ENCODE data around the gene CDC42SE2.
"Not testable (repeated sequence)": the region's sequence is repeated elsewhere in the genome, so short reads cannot be mapped to it uniquely, and the experiment has no call there.

The CDC42SE2 gene

DNA sequence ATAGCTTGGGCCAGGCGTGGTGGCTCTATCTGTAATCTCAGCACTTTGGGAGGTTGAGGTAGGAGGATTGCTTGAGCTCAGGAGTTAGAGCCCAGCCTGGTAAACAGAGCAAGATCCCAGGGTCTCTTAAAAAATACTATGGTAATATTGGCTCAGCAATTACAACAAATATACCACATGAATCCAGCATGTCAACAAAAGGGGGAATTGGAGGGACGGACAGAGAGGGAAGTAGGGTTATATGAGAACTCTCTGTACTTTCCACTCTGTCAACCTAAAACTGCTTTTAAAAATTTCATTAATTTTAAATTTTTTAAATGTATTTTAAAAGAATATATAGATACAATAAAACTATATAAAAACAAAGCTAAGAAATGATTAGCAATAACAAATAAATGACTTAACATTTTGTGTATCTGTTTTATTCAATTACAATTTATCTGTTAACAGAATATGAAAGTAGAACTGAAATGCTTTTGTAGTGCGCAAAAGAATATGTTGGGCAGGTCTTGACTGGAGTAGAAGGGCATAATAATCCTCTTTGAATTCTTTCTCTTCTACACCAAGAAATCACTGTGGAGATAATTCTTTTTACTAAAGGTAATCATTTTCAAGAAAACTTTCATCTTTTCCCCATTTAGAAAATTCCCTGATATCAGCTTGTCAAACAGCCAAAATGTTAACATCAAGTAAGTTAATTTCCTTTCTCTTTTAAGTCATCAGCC is 12.9 kb upstream of the CDC42SE2 start:
- DNase-seq (ENCODE audit: low read depth), result no peak

DNA sequence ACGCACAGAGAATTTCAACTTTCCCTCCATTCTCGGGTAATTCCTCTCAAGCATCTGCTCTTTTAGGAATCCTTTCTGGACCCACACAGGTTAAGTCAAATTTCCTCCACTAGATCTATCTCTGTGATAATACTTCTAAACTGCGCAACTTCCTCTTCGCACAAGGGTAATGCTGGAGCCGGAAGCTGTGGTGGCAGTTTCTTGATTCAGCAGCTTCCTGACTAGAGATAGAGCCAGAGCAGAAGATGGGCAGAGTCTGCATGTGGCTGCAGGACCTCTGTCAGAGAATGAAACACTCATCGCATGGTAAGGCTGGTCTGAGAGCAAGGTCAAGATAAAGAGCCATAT is 11.1 kb upstream of the CDC42SE2 start:
- DNase-seq (ENCODE audit: low read depth), result peak; percentile 58

DNA sequence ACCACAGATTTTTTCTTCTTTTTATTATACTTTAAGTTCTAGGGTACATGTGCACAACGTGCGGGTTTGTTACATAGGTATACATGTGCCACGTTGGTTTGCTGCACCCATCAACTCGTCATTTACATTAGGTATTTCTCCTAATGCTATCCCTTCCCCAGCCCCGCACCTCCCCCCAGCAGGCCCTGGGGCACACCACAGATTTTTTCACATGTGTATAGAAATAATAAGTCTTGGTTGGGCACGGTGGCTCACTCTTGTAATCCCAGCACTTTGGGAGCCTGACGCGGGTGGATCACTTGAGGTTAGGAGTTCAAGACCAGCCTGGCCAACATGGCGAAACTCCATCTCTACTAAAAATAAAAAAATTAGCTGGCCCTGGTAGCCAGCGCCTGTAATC is 9.8 kb upstream of the CDC42SE2 start:
- not testable (repeated sequence) for DNase-seq (ENCODE audit: low read depth)

DNA sequence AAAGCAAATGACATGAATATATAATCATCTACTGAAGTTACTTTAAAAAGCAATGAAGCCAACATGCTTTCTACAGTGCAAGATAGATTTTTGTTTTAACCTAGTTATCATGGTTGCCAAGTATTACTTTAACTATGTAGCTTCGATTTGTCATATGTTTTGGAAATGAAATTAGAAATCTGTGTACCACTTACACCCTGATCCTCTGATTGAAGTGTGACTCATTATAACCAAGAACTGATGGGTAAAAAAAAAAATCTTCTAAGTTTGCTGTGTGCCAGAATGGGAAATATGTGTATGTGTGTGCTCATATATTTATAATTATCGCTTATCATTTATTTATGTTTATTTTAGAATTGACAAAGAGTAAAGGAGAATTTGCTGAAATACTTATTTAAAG is 9.1 kb upstream of the CDC42SE2 start:
- DNase-seq (ENCODE audit: low read depth), result no peak

DNA sequence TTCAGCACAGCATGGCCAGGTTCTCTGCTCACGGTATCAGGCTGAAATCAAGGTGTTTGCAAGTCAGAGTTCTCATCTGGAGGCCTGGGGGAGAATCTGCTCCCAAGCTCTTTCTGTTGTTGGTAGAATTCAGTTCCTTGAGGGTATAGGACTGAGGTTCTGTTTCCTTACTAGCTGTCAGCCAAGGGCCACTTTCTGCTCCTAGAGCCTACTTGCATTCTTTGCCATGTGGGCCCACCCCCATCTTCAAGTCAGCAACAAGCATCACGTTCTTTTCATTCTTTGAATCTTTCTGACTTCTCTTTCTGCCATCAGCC is 7.4 kb upstream of the CDC42SE2 start:
- no peak for DNase-seq (ENCODE audit: low read depth)

DNA sequence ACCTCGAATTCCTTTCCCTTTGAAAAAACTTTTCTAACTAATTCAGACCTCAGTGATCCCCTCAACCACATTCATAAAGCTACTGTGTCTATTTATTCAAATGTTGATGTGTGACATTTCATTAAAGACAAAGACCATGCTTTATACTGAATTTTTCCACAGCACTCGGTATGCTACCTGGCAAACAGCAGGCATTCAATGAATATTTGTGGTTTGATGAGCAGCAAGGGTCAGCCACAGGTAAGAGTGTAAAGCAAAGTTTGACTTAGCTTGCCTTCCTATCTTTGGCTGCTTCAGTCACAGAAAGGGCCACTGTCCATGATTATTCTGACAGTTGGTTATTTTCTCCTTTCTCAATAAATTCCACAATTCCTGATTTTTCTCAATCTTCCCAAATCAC is 5.1 kb upstream of the CDC42SE2 start:
- no peak for DNase-seq (ENCODE audit: low read depth)

DNA sequence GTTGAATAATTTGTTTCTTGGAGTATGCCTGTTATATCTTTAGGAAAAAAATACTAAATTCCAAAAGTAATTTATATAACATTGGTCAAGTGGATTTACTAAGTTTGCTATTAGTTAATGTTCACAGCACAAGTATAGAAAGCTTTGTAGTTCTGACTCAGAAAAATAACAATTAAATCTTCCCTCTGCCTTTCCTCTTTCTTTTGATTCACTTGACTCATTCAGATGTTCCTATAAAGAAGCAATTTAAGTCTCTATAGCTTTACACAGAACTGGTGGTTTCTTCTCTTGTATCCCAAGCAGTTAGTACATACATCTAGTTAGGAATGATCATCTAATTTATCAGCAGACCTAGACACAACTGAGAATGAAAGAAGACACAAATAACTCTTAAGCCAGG is 4.5 kb upstream of the CDC42SE2 start:
- no peak for DNase-seq (ENCODE audit: low read depth)

DNA sequence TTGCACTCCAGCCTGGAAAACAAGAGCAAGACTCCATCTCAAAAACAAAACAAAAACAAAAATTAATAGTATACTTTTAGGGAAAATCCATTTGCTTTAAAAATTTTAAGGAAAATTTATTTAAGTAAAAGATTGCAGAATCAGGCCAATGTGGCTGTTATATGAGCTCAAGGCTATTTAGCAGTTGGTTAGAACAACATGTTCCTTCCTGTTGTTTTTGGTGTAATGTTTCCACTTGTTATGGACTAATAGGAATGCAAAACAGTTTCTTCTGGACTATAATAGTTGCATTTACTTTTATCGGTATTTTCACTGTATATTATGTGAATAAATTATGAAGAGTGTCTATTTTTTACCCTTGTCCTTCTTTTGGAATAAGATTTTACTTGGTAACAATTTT is 3.0 kb upstream of the CDC42SE2 start:
- DNase-seq (ENCODE audit: low read depth), result no peak

DNA sequence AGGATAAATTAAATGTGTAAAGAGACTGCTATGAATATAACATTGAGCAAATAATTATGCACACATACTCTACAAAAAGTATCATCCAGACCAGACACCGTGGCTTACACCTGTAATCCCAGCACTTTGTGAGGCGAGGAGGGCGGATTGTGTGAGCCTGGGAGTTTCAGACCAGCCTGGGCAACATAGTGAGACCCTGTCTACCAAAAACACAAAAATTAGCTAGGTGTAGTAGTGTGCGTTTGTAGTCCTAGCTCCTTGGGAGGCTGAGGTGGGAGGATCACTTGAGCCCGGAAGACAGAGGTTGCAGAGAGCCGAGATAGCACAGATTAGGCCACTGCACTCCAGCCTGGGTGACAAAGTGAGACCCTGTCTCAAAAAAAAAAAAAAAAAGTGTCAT is 2.4 kb upstream of the CDC42SE2 start:
- no peak for DNase-seq (ENCODE audit: low read depth)

DNA sequence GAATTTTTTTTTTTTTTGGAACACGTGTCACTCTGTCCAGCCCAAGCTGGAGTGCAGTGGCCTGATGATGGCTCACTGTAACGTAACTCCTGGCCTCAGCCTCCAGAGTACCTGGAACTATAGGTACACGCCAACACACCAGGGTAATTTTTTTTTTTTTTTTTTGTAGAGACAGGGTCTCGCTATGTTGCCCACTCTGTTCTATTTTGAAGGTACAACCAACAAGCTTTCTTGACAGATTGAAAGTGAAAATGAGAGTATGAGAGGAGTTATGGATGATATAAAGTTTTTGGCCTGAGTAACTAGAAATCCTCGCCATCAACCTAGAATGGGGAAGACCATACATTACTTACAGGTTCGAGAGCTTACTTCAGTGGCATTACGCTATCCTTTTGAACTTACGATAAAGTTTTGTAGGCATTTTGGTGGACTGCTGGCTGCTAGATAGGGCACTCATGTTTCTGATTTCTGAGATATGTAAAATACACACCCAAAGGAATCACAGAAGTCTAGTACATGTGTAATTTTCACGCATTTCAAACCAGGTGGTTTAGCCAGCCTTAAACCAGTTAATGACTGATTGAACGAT is 806 bp upstream of the CDC42SE2 start:
- no peak for DNase-seq (ENCODE audit: low read depth)

DNA sequence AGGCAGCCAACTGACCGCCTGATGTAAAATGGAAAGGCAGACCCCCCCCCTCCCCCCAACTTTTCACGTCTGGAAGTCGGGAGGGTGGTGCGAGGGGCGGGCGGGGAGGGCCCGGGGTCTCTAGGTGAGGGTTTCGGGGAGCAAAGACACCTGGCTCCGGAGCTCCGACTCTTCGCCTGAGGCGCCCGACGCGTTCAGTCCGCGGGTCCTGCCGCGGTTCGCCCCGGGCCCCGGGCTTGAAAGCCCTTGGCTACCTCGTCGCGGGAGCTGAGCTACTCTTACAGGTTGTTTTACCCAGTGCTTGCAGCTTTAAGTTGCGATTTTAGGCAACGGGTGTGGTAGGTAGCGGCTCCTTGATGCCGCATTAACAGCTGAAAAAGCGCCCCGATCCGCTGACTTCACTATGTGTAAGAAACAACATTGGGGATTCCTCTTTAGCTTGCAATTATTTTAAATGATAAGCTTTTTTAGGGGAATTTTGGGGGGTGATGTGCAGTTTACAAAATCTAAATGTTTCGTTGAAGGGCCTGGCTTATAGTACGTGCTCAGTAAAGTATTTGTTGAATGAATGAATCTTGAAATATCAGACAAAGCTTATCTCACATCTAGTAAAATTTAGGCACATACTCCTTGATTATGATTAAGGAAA is 722 bp downstream of the CDC42SE2 start:
- peak; percentile 29 for DNase-seq (ENCODE audit: low read depth)

DNA sequence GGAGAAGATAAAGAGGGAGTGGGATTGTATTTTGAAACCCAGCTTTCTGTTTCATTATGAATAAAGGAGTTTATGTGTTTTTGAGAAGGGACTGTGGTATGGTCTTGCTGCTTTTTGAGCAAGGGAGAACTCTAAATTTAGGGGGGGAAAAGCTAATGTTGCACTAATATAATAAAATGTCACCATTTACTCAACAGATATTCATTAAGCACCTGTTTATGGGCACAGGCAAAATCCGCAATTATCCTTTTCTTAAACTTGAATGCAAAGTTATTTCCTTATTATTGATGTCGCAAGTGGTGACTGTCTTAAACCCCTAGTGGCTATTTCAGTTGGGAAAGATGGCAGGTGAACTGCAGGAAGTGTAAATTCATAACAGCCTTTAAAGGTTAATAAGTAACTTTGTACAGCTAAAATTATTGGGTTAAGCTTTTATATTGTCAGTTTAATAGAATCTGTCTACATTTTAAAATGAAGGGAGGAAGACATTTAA is 1.5 kb downstream of the CDC42SE2 start:
- DNase-seq (ENCODE audit: low read depth), result no peak

DNA sequence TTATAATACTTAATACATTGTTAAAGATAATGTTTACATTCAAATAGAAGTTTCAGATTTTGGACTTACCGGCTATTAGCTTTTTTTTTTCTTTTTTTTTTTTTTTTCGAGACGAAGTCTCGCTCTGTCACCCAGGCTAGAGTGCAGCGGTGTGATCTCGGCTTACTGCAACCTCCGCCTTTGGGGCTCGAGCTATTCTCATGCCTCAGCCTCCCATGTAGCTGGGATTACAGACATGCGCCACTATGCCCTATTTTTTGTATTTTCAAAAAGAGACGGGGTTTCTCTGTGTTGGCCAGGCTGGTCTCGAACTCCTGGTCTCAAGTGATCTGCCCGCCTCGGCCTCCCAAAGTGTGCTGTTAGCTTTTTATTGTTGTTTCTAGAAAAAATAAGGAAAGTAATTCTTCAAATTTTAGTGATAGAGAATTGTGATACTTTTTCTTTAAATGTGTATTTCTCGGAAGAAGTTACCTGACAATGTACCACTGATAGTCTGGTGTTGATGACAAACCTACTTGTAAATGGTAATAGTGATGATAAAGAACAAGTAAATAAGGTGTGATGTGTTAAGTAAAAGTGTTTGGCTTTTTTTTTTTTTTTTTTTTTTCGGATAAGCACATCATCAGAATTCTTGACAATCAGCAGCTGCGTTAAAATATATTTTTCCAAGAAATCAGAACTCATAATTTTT is 2.7 kb downstream of the CDC42SE2 start:
- no peak for DNase-seq (ENCODE audit: low read depth)

DNA sequence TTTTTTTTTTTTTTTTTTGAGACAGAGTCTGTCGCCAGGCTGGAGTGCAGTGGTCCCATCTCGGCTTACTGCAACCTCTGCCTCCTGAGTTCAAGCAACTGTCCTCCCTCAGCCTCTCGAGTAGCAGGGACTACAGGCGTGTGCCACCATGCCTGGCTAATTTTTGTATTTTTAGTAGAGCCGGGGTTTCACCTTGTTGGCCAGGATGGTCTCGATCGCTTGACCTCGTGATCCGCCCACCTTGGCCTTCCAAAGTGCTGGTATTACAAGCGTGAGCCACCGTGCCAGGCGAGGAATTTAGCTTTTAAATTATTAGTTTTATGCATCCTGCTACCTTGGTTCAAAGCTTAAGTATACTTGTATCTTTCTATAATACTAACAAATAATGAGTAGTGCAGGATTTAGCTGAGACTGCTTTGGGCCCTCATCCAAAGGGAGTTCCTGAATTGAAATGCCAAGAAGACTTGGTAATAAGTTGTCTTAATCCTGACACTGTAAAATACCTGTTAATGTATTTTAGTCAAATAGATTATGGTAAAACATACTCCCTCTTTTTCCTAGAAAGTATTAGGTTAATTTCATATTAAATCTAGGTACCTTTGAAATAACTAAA is 5.0 kb downstream of the CDC42SE2 start:
- no peak for DNase-seq (ENCODE audit: low read depth)

DNA sequence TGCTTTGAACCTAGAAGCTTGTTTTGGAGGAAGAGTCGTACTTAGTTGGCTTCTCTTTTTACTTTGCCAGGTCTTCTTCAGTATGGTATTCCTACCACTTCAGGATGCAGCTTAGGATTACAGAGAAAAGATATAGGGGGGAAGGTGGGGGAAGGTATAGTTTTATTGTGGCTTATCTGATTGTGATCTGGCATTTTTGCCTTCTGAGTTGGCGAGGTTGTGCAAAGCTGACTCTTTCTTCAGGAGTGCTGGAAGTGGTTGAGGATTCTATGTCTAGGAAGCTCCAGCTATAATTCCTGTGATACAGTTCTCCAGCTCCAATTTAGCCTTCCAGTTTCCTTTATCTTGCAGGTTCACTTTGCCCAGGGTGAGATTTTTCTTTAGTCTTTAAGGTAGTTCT is 7.0 kb downstream of the CDC42SE2 start:
- no peak for DNase-seq (ENCODE audit: low read depth)

DNA sequence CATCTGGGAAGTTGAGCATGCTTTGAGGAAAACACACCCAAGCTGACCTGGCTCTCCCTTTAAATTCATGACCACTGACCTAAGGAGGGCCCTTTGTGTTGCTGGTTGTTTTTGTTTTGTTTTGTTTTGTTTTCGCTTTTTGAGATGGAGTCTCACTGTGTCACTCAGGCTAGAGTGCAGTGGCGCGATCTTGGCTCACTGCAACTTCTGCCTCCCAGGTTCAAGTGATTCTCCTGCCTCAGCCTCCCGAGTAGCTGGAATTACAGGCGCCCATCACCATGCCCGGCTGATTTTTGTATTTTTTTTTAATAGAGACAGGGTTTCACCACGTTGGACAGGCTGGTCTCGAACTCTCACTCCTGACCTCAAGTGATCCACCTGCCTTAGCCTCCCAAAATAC is 8.0 kb downstream of the CDC42SE2 start:
- DNase-seq (ENCODE audit: low read depth), result not testable (repeated sequence)

DNA sequence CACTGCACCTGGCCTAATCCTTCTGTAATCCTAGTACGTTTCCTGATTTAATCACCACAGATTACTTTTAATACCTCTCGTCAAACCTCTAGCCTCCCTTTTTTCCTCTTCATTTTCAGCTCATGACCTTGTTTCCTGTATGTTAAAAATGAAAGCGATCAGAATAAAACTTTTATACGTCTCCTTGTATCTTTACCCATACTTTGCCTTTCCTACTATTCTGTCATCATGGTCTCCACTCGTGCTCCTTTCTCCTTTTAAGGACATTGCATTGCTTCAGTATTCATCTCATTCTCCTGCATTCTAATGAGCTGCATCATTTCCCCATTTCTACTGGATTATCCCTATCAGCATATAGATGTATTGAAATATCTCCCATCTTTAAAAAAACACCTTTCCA is 8.5 kb downstream of the CDC42SE2 start:
- DNase-seq (ENCODE audit: low read depth), result no peak

DNA sequence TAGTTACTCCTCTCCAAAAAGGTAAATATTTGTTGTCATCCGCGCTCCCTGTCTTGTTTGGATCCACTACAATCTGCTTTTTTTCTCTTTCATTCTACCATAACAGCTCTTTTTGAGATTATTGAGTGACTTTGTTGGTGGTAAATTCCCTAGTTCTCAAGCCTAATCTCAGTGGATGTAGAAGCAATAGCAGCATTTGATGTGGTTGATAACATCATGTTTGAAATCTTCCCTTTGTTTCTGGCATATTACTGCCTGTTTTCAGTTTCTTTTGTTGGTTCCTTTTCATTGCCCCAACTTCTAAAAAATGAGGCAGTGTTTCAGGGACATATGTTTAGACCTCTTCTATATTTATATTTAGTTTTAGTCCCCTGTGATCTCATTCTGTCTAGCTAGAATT is 8.9 kb downstream of the CDC42SE2 start:
- DNase-seq (ENCODE audit: low read depth), result no peak

DNA sequence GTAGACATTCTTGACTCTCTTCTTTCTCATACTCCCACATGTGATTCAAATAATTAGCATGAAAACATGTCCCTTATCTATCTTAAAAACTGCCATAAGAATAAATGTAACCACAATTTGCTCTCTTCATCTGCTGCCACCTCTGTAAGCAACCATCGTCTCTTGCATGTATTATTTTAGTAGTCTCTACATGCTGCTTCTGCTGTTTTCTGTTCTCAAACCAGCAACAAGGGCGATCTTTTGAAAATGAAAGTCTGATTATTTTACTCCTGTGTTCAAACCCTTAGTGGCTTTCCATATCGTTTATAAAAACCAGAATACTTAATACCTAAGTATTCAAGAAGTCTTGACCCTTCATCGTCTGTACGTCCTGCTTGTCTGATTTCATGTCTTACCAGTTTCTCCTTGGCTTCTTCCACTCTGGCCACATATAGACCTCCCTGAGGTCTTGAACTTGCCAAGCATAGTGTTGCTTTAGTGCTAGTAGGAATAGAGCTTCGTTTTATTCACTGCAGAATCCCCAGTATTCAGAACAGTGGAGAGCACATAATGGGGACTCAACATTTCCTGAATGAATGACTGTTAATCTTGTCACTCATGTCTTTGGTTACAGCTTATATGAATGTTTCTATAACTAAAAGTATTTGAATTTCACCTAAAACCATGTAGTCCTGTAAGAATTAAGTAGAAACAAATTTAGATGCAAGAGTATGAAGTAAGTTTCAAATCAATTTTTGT is 10.6 kb downstream of the CDC42SE2 start:
- no peak for DNase-seq (ENCODE audit: low read depth)

DNA sequence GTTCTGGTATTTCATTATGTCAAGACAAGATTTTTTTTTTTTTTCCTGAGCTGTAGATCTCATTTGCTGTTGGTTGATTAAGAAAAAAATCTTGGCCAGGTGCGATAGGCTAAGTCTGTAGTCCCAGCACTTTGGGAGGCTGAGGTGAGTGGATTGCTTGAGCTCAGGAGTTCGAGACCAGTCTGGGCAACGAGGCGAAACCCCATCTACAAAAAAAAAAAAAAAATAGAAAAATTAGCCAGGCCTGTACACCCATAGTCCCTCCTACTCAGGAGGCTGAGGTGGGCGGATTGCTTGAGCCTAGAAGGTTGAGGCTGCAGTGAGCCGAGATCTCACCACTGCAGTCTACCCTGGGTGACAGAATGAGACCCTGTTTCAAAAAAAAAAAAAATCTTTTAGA is 12.2 kb downstream of the CDC42SE2 start:
- no peak for DNase-seq (ENCODE audit: low read depth)

DNA sequence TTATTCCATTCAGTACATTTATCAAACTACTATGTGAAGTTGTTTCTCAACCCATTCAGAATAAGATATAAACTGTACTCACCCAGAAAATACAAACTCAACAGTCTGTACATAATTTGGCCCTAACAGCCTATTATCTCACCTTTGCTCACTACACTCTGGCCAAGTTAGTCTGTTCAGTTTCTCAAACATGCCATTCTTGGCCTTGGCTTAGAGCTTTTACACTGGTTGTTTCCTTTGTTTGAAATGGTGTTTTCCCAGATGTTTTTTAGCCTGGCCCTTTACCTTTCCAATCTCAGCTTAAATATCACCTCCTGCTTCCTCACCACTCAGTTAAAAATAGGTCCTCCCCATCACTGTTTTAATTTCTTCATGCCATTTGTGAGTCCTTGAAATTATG is 13.6 kb downstream of the CDC42SE2 start:
- no peak for DNase-seq (ENCODE audit: low read depth)
